ENCODE data around the gene PFKP.

The PFKP gene

DNA sequence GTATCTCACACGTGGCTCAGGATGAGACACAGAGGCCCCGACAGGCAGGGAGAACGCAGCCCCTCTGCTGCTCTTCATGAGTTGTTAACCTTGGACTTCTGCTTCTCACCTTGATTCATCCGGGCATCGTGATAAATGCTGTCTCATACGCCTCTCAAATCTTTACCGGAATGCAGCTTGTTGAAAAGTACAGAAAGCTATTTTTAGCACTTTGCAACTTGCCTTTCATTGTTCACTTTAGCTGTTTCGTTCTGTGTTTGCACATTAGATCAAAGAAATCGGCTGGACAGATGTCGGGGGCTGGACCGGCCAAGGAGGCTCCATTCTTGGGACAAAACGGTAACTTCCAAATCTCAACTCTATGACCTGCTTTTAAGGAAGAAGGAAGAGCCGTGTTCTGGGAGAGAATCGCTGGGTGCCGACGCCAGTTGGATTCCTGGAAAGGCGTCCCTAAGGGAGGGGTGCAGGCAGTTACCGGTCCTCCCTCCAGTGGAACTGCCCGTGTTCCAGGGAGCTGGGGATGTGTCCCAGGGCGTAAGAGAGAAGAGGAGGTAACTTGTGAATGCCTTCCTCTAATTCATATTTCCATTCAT lies 49.3 kb downstream of the PFKP start:
- no peak for DNase-seq (ENCODE audit: low read depth)

DNA sequence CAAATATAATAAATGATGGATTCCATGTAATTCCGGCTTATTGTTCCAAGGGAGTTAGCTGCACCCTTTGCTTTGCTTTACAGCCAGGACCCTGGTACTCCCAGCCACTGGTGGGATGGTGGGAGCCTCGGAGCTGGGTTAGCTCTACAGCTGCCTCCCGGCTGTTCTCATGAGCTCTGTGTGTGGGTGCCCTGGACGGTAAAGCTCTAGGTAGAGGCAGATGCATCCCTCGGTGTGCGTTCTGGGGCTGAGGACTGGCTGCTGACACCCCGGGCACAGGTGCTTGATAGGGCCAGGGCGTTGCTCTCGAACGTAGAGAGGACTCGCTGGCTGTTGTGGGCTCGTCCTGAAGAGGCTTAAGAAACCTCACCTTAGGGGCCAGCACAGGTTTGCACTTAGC lies 50.1 kb downstream of the PFKP start:
- DNase-seq (ENCODE audit: low read depth): no peak

DNA sequence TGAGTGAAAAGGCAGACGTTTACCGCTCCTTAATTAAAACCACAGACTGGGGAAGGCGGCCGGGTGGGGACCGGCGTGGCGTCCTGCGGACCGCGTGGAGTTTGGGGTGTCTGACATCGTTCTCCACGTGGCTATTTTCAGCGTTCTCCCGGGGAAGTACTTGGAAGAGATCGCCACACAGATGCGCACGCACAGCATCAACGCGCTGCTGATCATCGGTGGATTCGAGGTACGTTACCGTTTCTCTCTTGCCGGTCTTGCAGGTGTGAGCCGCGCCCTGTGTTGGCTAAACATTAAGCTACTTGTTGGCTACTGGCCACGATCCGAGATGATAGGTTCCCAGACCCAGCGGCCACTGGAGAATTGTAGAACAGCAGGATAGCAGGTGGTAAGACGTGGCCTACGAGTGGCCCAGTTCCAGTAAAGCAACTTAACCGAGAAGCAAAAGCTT lies 51.3 kb downstream of the PFKP start:
- no peak for DNase-seq (ENCODE audit: low read depth)

DNA sequence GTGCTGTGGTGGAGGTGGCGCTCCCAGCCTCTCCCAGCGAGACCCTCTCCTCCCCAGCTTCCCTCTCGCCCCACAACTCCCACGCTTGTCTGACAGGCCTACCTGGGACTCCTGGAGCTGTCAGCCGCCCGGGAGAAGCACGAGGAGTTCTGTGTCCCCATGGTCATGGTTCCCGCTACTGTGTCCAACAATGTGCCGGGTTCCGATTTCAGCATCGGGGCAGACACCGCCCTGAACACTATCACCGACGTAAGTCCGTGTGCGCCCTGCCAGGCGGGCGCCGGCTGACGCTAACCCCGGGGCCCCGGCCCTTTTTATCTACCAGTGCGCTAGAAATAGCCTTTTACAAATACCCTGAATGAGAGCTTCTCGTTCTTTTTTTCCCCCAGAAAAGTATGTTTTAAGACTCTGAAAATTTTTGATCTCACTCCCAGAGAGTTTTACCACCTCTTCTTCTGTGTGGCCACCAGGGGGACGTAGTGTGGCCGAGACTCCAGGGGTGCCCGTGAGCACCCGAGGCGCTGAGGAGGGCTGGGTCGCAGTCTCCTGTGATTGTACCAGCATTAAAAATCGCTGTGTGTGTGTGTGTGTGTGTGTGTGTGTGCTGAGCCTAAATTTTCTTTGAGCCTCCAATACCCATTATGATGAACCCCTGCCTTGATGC lies 52.6 kb downstream of the PFKP start:
- DNase-seq (ENCODE audit: low read depth): no peak

DNA sequence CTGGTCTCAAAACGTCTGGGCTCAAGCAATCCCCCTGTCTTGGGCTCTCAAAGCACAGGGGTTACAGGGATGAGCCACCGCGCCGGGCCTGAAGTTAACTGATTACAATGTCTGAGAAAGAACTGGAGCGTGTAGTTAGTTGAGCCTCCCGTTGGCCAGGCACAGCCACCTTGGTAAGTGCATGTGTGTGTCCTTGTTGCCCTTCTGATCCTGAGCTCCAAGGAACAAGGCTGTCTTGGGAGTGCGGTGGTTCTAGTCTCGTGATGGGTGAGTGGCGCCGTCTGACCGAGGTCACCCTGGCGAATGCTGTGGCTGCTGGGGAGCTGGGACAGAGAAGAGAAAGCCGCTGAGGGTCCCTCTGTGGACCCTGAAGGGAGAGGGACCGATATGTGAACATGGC lies 54.7 kb downstream of the PFKP start:
- no peak for DNase-seq (ENCODE audit: low read depth)

DNA sequence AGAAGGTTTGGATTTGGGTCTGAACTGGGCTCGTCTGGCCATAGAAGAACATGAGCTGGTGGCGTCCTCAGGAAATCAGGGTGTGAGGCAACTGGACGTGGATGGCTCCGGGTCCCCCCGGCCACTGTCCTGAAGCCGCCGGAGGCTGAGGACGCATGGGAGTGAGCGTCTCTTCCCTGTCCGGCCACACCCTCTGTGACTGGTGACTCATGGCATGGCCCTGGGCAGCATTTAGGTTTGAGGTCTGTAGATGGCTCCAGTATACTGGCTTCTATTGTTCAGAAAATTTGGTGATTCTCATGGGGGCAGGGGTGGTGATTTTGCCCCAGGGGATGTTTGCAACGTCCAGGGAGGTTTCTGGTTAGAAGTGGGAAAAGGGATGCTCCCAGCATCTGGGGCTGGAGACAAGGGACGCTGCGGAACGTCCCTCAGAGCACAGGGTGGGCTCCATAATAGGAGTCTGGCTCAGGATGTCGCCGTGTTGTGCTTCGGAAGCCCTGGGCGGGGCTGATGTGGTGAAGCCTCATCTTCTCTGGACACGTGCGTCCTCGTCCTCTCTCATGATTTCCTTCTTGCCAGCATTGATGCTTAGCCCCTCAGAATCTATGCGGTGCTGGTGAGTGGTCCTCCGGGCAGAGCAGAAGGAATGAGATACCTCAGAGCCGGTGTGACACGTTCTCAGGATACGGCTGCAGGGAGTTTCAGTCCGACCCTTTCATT lies 55.3 kb downstream of the PFKP start:
- no peak for DNase-seq (ENCODE audit: low read depth)

DNA sequence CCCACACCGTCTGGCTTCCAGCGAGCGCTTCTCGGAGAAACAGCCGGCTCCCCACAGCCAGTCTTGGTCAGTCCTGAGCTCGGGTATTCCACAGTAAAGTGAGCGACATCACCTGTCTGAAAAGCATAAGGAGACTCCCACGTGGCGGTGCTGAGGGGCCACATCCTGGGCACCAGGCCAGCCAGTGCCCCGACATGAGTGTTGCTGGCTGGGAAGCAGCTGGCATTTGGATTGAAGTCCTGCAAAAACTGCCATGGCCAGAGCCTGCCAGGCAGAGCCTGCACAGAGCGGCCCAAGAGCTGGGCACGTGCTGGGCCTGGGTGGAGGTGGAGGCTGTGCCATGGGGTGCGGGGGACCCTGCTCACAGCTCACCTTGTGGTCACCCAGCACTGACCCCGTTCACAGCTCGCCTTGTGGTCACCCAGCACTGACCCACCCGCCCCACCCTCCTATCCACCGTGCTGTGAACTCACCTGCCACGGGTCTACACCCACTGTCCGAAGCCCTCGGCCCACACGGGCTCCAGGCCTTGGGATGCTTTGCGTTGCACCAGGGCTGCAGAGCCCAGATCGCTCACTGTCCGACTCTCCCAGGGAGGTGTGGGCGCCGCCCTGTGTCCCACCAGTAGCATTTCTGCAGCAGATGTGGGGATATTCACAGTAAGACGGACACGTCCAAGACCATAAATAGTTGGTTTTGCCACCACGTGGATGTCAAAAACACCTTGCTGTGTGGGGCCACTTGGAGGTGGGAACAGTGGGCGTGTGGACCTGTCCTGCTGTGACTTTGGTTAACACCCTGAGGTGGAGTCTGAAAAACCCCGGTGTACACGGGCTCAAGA lies 56.4 kb downstream of the PFKP start:
- no peak for DNase-seq (ENCODE audit: low read depth)

DNA sequence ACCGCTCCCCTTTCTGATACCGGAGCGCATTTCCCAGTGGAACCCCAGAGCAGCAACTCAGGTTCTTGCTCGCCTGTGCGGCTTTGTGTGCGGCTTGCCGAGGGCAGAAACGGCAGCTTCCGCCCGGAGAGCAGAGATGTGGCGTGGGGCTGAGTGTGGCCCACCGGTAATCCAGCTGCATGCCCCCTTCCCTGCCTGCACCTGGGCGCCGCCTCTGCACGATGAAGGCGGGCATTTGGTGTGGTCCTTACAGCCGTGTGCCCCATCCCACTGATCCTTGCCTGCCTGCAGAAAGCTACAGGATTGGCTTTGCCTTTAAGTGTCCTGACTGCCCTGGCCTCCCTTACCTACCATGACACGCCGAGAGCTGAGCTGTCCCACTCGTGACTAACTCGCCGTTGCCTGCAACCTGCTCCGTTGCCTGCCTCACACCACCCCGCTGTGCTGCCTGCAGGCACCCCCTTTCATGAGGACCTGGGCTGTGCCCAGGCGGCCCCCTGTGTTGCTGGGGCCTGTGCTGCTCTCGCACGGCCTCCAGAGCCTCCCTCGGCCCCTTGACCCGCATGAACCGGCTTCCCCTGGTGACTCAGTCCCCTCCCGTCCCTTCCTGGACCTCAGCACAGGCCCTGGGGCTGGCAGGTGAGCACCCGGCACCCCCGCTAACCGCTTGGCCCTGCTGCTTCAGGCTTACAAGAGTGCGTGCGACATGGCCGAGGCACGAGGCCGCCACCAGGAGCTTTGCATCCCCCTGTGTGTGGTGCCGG lies 57.2 kb downstream of the PFKP start:
- no peak for DNase-seq (ENCODE audit: low read depth)

DNA sequence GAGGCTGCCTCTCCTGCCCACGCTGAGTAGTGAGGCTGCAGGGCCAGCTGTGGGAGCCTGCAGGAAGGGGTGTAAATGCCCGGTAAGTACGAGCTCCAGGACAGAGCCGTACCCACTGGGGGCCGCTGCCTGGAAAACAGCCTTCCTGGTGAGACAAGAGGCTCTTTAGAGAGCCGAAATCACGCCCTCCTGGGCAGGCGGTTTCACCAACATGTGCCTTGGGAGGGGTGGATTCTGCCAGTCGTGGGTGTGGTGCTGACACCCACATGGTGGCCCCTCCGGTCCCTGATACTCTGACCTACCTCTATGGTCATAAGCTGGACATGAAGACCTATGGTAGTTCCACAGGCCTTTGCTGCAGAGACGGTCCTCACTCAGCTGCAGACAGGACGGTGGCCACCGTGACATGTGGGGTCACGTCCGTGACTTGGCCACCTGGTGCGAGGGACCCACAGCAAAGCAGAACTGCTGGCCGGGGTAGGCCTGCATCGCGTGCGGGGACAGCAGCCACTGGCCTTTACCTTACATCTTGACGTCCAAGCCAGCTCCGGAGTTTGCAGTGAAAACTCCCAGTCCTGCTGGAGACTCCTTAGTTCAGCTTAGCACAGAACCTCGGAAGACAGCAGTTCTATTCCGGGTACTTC lies 58.3 kb downstream of the PFKP start:
- DNase-seq (ENCODE audit: low read depth): no peak

DNA sequence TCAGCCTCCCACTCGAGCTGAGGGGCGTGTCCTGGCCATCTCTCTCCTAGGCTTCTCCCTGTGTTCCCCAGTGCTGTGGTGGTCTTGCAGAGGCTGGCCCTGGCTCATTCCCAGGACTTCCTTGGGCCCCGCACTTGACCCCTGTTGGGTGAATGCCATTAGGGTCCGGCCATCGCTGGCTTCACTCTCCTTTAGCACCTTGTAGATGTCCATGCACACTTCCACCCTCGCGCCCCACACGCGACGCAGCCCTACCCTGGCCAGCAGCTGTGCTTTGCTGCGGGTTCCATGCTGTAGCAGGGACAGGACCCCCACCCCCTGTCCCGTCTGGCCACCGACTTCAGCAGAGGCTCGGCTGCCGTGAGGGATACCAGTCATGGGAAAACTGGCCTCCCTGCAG lies 58.9 kb downstream of the PFKP start:
- DNase-seq (ENCODE audit: low read depth): no peak

DNA sequence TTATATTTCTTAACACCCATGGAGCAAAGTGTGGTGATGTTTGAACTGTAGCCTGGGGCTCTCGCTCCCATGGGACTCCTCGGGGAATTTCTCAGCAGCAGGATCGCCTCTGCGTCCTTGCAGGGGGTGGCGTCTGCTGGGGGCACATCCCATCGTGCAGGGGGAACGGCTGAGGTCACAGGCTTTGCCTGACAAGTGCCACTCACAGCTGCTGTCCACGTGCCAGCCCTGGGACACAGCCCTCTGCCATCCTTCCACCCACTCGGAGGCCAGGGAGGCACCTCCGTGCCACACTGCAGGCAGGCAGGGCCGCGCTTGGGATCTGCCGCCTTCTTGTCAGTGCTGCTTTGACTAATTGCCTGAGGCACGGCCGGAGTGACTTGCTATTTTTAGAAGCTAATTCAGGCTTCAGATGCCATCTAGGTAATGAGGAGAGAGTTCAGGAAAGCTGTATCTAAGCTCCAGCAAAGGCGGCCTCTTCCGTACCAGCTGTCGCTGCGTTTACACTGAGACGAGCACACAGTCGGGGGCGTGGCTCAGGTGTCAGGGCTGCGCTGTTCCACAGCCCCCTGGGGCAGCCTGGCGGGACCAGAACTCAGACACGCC lies 59.5 kb downstream of the PFKP start:
- no peak for DNase-seq (ENCODE audit: low read depth)

DNA sequence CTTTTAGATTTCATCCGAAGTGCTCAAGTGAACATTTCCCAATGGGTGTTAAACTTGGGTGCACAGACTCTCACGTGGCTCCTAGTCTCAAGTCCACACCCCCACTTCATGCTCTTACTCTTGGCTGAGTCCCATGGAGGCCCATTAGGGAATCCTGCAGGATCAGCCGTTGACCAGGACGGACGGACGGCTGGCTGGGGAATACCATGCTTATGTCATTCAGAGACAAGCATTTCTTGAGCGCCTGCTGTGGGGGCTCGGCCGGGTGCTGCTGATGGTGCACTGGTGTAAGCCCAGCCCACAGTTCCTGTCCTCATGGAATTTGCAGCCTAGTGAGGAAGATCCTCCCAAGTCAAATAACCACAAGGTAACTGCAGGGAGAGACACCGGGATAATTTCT lies 60.6 kb downstream of the PFKP start:
- DNase-seq (ENCODE audit: low read depth): no peak

DNA sequence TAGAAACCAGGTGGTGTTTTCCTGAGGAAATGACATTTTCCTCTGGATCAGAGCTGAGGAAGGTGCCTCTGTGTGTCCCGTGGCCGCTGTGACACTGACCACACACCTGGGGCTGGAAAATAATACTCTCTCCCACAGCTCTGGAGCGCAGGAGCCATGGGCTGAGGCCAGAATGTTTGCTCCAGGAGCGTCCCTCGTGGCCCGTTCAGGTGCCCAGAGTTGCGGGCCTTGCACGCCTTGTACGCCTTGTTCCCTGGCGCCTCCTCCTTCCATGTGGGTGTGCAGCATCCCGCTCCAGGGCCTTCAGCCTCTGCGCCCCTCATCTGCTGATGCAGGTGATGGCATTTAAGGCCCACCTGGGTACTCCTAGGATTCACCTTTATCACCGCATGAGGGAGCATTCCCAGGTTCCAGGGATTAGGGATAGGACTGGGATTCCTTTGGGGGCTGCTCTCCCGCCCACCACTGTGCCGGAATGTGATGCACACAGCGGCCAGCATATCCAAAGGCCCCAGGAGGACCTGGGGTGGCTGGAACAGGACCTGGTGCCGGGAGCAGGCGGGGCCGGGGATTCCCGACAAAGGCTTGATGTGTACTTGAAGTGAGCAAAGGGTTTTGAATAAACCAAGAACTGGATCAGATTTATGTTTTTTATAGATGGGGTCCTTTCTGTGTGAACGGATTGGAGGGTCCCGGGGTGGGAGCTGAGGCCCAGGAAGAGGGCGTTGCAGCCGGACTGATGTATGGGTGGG lies 61.2 kb downstream of the PFKP start:
- DNase-seq (ENCODE audit: low read depth): no peak

DNA sequence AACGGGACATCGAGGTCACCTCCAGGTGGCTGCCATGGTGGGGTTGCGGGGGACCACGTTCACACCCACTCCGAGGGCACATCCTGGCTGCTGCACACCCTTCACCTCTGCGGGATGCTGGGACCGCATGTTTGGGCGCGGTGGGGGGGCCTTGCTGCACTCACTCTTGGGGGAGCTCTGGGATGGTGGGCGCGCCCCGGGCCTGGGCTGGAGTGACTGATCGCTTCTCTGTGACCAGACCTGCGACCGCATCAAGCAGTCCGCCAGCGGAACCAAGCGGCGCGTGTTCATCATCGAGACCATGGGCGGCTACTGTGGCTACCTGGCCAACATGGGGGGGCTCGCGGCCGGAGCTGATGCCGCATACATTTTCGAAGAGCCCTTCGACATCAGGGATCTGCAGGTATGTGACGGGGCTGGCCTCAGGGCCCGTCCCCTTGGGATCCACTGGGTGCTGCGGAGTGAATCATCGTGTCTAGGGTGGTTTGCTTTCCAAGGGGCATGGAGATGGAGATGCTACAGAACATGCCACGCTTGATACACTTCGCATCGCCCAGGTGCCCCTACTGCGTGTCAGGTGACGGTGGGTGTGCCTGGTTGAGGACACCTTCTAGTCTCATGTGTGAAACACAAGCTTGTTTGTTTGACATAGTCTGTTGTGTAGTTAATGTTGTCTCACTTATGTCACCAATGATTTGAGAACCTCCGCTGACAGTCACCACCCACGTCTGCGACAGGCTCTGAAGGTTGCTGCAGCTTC lies 62.4 kb downstream of the PFKP start:
- no peak for DNase-seq (ENCODE audit: low read depth)

DNA sequence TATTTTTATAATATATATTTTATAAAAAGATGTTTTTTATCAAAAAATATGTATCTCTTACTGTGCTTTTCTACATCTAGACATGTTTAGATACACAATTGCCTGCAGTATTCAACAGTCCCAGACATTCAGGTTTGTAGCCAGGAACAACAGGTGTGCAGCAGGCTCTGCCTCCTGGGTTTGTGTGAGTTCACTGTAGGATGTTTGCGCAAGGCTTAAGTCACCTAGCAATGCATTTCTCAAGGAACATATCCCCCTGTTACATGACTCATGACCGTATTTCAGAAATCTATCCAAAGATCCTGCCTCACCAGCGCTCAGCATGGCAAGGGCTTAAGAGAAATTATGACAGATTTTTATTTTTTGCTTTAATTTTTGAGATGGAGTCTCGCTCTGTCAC lies 63.8 kb downstream of the PFKP start:
- DNase-seq (ENCODE audit: low read depth): no peak

DNA sequence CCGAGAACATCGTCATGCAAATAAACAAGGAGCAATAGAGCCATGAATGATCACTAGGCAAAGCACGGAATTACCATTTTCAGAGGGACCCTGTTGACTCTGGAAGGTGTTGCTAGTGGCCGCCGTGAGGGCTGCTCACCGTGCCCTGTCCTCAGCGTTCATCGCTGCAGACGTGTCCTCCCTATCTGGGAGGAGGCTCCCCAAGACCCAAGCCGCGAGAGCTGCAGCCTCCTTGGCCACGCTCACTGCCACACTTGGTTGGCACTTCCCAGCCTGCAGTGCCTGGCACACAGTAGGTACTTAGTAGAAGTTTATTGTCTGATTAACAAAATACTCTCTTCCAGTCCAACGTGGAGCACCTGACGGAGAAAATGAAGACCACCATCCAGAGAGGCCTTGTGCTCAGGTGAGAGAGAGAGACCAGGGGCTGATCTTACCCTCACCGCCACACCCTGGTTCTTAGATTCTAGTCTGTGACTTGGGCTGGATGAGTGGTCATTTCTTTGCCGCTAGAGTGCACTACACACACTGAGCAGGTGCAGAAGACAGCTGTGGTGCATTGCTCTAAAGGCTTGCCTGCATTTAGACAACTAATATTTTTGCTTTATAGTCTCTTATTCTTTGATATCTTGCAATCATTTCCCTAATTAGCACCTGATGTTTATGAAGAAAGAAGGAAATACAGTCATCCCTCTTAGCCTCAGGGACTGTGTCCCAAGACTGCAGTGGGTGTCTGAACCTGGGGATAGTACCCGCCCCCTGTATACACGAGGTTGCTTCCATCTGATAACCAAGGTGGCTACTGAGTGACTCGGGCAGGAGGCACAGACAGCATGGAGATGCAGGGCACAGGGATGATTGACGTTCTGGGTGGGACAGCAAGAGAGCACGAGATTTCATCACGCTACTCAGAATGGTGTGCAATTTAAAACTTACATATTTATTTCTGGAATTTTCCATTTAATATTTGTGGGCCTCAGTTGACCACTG lies 65.0 kb downstream of the PFKP start:
- DNase-seq (ENCODE audit: low read depth): no peak

DNA sequence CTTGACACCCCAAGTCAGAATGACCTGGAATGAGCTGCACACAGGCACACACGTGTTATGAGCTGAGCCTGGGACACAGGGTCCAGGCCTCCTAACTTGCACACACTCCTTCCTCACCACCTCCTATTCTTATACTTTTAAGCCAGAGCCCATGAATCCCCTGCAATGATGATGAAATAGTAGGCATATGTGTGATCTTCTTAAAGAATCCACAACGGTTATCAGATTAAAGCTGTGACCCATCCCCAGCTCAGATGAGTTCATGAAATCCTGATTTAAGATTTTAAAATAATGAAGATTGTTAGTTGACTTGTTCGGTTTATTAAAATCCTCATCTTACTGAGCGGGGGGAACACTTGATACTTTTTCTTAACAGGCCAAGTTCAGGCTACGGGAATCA lies 66.6 kb downstream of the PFKP start:
- no peak for DNase-seq (ENCODE audit: low read depth)

DNA sequence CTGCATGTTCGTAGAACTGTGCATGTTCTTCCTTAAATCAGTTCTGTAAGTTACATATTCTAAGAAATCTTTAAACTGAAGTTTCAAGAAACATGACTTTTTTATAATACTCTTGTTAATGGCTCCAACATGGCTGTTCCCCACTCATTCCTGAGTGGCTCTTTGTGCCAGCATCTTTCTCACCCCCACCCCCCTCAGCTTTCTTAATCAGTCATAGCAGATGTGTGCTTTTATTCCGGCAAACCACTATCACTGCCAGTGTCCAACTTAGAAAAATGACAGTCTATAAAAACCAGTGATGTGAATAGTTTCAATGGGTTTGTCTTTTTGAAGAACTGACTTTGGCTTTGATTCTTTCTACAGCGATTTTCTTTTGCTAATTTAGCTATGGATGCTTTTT lies 67.7 kb downstream of the PFKP start:
- no peak for DNase-seq (ENCODE audit: low read depth)
